Fibroblast of lung (primary cell): ENCODE data around the gene ZDHHC1. TPM values are rescaled to one million over a fixed set of nuclear protein-coding genes. Genes with fewer than 3 reads are reported as not detected.

Experiments used
- DNase-seq, 2 donors: peaks; one replicate each; pipeline versions ENCODE4 v3.0.0 to v3.0.0-alpha.2; 2010; ENCODE audit warnings: low read depth in 2 of 2
- H2AFZ ChIP-seq: 2 replicates; pipeline ENCODE4 v1.5.1; 2012; ENCODE audit warnings: low read length, control low read depth, inconsistent platforms
- H3K27ac ChIP-seq: 2 replicates; pipeline ENCODE4 v1.5.1; 2011; ENCODE audit warnings: low read length, control low read depth; ENCODE audit not compliant: insufficient read depth
- H3K27me3 ChIP-seq: 2 replicates; pipeline ENCODE4 v1.5.1; 2011; ENCODE audit warnings: mild to moderate bottlenecking, low read length; ENCODE audit not compliant: control insufficient read depth, insufficient read depth
- H3K36me3 ChIP-seq: 2 replicates; pipeline ENCODE4 v1.5.1; 2011; ENCODE audit warnings: low read length; ENCODE audit not compliant: control insufficient read depth, insufficient read depth
- H3K4me1 ChIP-seq: 2 replicates; pipeline ENCODE4 v1.5.1; 2011; ENCODE audit warnings: low read length; ENCODE audit not compliant: control insufficient read depth, insufficient read depth; ENCODE audit errors: extremely low read depth
- H3K4me2 ChIP-seq: 2 replicates; pipeline ENCODE4 v1.5.1; 2011; ENCODE audit warnings: low read length, control low read depth; ENCODE audit not compliant: insufficient read depth; ENCODE audit errors: extremely low read depth
- H3K4me3 ChIP-seq, 4 experiments: fragments of 200-600 bp in 1 of 4; sonication (generic) in 1 of 4; replicated peaks in 1 of 4; 2 replicates each; pipeline ENCODE4 v1.5.1; 2011 to 2016; ENCODE audit warnings: low read length in 4 of 4, low read depth in 3 of 4, mild to moderate bottlenecking in 3 of 4, control low read depth in 2 of 4, inconsistent platforms in 1 of 4, mixed read lengths in 1 of 4; ENCODE audit not compliant: insufficient read depth in 1 of 4; ENCODE audit errors: control extremely low read depth in 1 of 4
- H3K79me2 ChIP-seq: 2 replicates; pipeline ENCODE4 v1.5.1; 2012; ENCODE audit warnings: mild to moderate bottlenecking, low read length, inconsistent platforms; ENCODE audit not compliant: control insufficient read depth, insufficient read depth
- H3K9ac ChIP-seq: 2 replicates; pipeline ENCODE4 v1.5.1; 2011; ENCODE audit warnings: mild to moderate bottlenecking, low read length, control low read depth; ENCODE audit not compliant: insufficient read depth
- H3K9me3 ChIP-seq: 2 replicates; pipeline ENCODE4 v1.5.1; 2012; ENCODE audit warnings: low read depth, low read length; ENCODE audit not compliant: control insufficient read depth, insufficient read depth
- H4K20me1 ChIP-seq: 2 replicates; pipeline ENCODE4 v1.5.1; 2011; ENCODE audit warnings: low read length; ENCODE audit not compliant: control insufficient read depth, insufficient read depth; ENCODE audit errors: extremely low read depth
- CTCF ChIP-seq, 2 donors: IDR thresholded peaks in 1 of 2; conservative IDR thresholded peaks in 1 of 2; 1 replicate in 1 of 2; 2 replicates in 1 of 2; pipeline ENCODE4 v1.5.1; 2011 to 2012; ENCODE audit warnings: low read length in 2 of 2, control low read depth in 1 of 2, inconsistent platforms in 1 of 2, low read depth in 1 of 2, mild to moderate bottlenecking in 1 of 2
- EZH2 ChIP-seq: IDR thresholded peaks from 2 replicates; pipeline ENCODE4 v1.5.1; 2012; ENCODE audit warnings: low read length, control low read depth, mild to moderate bottlenecking; ENCODE audit errors: missing control alignments
- polyA plus RNA-seq, 2 donors: library from polyadenylated mRNA; depleted of rRNA in 1 of 2; stranded (reverse) in 1 of 2; unstranded in 1 of 2; fragments of >200 nt; gene quantifications; 2 replicates each; pipeline ENCODE4 v1.2.1, GENCODE V29; 2011 to 2012; ENCODE audit warnings: missing spikeins in 1 of 2
- total RNA-seq: library from RNA; depleted of rRNA; stranded (reverse); fragments of >200 nt; gene quantifications from 2 replicates; pipeline ENCODE4 v1.2.1, GENCODE V29; 2014

ZDHHC1 gene
- total and polyA plus RNA-seq, 2 donors (not counting 1 experiment from before 2014, with no cell fraction given), result 2.7 to 6.4 TPM

- no peak for DNase-seq
- no peak overlapping the region for H3K4me3 ChIP-seq
- no peaks in the 10 kb centered on the region for H4K20me1 ChIP-seq
- H3K36me3 ChIP-seq, result no peaks in the 10 kb centered on the region
- H3K79me2 ChIP-seq, result no peaks in the 10 kb centered on the region
- H3K9ac ChIP-seq, result no peak overlapping the region
- TF ChIP-seq EZH2, result no peak
- TF ChIP-seq CTCF (conservative IDR thresholded peaks at IDR 0.05 in 1 of 2, IDR thresholded peaks at IDR 0.05 in 1 of 2; ENCODE audit: low read depth in 1 of 2, low read length in 2 of 2), result no peak
- H3K4me1 ChIP-seq, result peaks cover 16% of the 10 kb centered on the region
- H3K27ac ChIP-seq, result no peak overlapping the region
- H3K4me2 ChIP-seq, result no peak overlapping the region
- peaks cover 11% of the 10 kb centered on the region for H3K27me3 ChIP-seq
- no peak overlapping the region for H2AFZ ChIP-seq
- H3K9me3 ChIP-seq, result no peaks in the 10 kb centered on the region
Observed at GRCh38 chr16:67391424-67392300, 24.6 kb downstream of the ZDHHC1 start.

- TF ChIP-seq EZH2, result no peak
- TF ChIP-seq CTCF (conservative IDR thresholded peaks at IDR 0.05 in 1 of 2, IDR thresholded peaks at IDR 0.05 in 1 of 2; ENCODE audit: low read depth in 1 of 2, low read length in 2 of 2), result no peak
- Histone ChIP-seq H3K9ac (no peak overlapping the region), H3K4me2 (no peak overlapping the region), H2AFZ (no peak overlapping the region), H3K9me3 (no peaks in the 10 kb centered on the region), H3K4me1 (peaks cover 12% of the 10 kb centered on the region), H3K27ac (no peak overlapping the region), H3K27me3 (peaks cover 15% of the 10 kb centered on the region), H3K36me3 (no peaks in the 10 kb centered on the region), H3K79me2 (no peaks in the 10 kb centered on the region), H4K20me1 (no peaks in the 10 kb centered on the region), H3K4me3 (no peak overlapping the region)
- no peak for DNase-seq
Observed at GRCh38 chr16:67390816-67391423, 25.4 kb downstream of the ZDHHC1 start.

GRCh38 chr16:67389911-67390815 is 26.1 kb downstream of the ZDHHC1 start:
- DNase-seq, result no peak
- Histone ChIP-seq H3K4me2 (no peak overlapping the region), H3K4me1 (peaks cover 8% of the 10 kb centered on the region), H3K9me3 (no peaks in the 10 kb centered on the region), H3K27me3 (peaks cover 22% of the 10 kb centered on the region), H4K20me1 (no peaks in the 10 kb centered on the region), H3K79me2 (no peaks in the 10 kb centered on the region), H3K36me3 (no peaks in the 10 kb centered on the region), H3K4me3 (no peak overlapping the region), H2AFZ (no peak overlapping the region), H3K27ac (no peak overlapping the region), H3K9ac (no peak overlapping the region)
- TF ChIP-seq CTCF (conservative IDR thresholded peaks at IDR 0.05 in 1 of 2, IDR thresholded peaks at IDR 0.05 in 1 of 2; ENCODE audit: low read depth in 1 of 2, low read length in 2 of 2), result no peak
- TF ChIP-seq EZH2, result no peak
